Stimulated activated CD8-positive, alpha-beta memory T cell treated with anti-CD3 and anti-CD28 coated beads, Interleukin-4, amount 100 ng/mL, for 48 hours (primary cell): ENCODE measurements around the gene PCBP3.
"Not testable (repeated sequence)": the region's sequence is repeated elsewhere in the genome, so short reads cannot be mapped to it uniquely, and the experiment has no call there.

Experiments
- DNase-seq: peaks from one replicate; pipeline ENCODE4 v3.0.0-alpha.2; 2020

PCBP3 gene

GRCh38 chr21:45698493-45699184 lies 55.1 kb downstream of the PCBP3 start:
- DNase-seq, result no peak

DNA sequence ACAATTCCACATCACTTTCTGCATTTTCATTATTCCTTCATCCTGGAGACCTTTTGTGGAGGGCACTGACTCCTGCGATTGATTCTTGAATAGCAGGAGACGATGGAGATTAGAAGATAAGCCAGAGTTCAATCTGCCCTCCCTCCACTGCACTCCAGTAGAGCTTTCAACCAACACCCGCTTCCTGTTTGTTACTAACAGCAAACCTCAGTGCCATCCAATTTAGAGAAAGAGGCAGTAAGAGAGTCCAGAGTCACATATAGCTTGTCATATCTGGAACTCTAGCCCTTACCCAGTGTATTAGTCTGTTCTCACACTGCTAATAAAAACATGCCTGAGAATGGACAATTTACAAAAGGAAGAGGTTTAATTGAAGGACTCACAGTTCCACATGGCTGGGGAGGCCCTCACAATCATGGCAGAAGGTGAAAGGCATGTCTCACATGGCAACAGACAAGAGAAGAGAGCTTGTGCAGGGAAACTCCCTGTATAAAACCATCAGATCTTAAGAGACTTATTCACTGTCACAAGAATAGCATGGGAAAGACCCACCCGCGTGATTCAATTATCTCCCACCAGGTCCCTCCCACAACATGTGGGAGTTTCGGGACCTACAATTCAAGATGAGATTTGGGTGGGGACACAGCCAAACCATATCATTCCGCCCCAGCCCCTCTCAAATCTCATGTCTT lies 55.9 kb downstream of the PCBP3 start:
- DNase-seq, result peak; percentile 42

GRCh38 chr21:45699966-45700365 lies 56.4 kb downstream of the PCBP3 start:
- DNase-seq, result no peak

GRCh38 chr21:45700461-45700860 lies 56.9 kb downstream of the PCBP3 start:
- DNase-seq, result no peak

DNA sequence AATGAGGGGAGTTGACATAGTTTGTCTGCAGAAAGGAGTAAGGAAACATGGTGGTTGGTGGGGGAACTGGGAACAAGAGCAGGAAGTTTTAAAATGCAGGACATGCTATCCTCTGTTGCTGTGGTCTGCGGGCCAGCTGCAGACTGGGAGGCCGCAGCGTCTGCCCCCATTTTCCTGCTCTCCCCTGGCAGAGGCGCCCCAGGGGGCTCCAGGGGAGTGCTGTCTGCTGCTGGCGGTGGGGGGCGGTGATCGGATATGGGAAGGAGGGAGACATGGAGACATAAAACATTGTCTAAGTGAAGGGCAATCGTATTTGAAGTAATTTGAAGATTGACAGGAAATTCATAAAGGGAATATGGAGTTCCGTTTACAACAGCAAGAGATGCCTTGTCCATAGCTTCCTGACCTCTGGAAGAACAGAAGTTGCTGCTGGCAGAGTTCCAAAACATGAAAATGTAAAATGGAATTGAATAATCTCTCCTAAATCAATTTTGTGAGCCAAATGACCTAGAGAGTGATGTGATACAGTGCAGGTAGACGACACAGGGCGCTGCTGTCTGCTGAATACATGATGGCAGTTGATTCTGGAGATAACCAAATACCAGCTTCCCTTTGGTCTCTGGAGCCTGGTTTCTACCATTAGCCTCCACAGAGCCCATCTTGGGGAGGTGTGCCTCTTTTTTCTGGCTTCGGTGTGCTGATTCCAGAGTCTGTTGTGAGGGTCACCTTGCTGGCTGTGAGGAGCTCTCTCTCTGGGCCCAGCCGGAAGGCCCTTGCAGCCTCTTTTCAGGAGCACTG lies 61.0 kb downstream of the PCBP3 start:
- DNase-seq, result no peak

DNA sequence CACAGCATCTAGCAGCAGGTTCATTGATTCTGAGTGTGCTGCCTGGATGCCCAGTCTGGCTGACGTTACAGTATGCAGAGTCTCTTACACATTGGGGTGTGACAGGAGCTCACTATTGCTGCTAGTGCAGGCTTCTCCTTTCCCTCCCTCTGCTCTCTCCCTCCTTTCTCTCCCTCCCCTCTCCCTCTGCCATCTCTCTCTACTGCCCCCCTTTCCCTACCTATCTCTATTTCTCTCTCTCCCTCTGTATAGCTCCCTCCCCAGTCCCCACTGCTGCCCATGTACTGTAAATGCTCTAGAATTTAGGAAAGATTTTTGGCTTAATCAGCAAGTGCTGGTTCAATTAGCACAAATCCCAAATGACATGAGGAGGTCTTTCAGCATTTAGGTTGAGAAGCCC lies 62.8 kb downstream of the PCBP3 start:
- no peak for DNase-seq

DNA sequence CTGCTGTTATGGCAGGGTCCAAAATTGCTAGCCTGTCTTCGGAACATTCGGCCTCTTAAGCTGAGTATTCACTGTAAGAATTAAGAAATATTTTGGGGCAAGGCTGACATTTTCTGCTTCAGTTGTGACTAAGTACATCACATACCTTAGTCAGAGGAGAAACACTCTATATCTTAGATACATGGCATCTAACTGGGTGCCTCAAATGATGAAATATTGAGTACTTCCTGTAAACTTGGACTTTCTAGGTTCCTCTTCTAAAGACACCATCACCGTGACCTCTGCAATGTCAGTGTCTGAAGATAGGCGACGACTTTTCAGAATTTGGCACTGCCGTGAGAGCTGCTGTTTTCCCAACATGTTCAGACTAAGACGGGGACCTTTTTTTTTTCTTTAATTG lies 65.6 kb downstream of the PCBP3 start:
- DNase-seq, result no peak

GRCh38 chr21:45709696-45710268 lies 66.3 kb downstream of the PCBP3 start:
- DNase-seq, result no peak

- DNase-seq, result not testable (repeated sequence)
Measured at GRCh38 chr21:45710306-45710705, 66.8 kb downstream of the PCBP3 start.

- DNase-seq, result no peak
Measured at GRCh38 chr21:45713613-45714012, 70.1 kb downstream of the PCBP3 start.

DNA sequence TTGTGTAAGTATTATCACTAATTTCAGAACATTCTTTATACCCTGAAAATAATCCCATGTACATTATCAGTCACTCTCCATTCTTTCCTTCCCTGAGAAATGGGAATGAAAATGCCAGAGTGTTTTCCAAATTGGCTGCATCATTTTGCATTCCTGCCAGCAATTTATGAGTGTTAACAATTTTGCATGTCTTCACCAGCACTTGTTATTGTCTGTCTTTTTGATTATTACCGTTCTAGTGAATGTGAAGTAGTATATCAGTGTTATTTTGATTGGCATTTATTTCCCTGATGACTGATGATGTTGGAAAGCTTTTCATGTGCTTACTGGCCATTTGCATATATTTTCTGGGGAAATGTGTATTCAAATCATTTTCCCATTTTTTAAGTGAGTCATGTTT lies 71.9 kb downstream of the PCBP3 start:
- no peak for DNase-seq

- DNase-seq, result no peak
Measured at GRCh38 chr21:45718413-45718812, 74.9 kb downstream of the PCBP3 start.

- no peak for DNase-seq
Measured at GRCh38 chr21:45719177-45719802, 75.8 kb downstream of the PCBP3 start.

- DNase-seq, result not testable (repeated sequence)
Measured at GRCh38 chr21:45720204-45720603, 76.7 kb downstream of the PCBP3 start.

- DNase-seq, result no peak
Measured at GRCh38 chr21:45721671-45722070, 78.1 kb downstream of the PCBP3 start.

DNA sequence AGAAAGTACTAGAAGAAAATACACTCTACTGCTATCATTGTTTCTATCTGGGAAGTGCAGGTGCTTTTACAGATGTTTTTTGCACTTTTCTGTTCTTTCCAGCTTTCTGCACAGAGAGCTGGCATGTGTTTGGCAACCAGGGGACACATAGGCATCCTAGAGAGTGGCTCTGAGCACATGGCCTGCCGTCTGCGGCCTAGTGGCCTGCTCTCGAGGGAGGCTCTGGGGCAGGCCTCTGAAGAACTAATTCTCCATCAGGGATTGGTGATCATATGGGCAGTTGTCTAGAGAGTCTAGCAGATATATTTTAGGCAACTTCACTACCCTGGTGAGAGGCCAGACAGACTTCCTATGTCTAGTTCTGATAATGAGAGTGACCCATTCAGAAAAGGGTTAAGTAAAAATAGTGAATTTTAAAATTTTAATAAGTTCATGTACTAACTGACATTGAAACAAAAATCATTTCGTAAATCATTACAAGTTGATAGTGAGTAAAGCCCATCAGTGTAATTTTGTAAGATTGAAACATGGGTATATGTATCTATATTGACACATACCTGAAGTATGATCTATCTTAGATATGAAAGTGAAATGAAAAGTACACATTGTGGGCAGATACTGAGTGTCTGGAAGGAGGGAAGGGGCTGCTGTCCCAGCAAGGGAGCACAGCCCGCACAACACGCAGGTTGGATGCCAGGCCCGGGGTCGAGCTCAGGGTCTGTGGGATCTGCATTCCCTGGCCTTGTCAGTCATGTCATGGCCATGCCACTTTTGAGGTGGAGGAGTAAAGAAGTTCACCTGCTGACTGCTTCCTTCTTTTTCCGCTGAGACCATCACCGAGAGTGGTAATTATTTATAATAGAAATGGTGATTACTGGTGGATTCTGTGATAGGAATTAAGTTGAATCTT lies 79.8 kb downstream of the PCBP3 start:
- no peak for DNase-seq

GRCh38 chr21:45724345-45724961 lies 80.9 kb downstream of the PCBP3 start:
- DNase-seq, result no peak

- no peak for DNase-seq
Measured at GRCh38 chr21:45724994-45725843, 81.7 kb downstream of the PCBP3 start.

GRCh38 chr21:45725844-45726200 lies 82.3 kb downstream of the PCBP3 start:
- no peak for DNase-seq

DNA sequence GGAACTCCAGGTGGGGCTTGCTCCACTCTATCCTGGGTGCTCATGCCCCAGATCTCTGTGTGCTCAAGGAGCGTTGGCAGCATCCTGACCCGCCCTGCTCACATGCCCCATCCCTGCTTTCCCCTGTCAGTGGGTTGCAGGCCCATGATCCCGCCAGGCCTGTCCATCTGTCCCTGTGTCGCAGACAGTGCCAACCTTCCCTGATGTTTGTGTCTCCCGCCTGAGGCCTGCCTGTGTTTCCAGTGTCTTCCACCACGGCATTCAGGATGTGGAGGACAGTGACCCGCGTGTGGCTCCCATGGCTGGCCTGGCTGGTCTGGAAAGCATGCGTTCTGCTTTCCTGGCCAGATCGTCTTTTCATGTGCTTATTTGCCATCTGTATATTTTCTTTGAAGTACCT lies 82.9 kb downstream of the PCBP3 start:
- no peak for DNase-seq

DNA sequence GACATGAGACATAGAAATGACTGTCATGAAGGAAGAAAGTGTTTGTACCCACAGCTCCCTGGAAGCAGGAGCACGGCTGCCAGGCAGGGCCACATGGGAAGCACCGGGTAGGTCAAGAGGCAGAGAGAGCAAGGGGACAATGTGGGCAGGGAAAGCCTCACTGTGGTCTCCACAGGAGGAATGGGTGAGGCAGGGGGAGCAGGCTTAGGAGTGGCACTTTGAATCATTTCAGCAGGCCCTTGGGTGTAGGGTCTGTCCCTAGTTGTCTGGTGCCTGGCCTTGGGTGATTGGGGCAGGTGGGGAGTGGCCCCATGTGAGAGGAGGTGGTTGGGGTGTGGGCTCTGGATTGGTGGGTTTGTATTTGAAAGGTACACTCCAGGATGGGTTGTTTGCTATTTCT lies 83.9 kb downstream of the PCBP3 start:
- DNase-seq, result no peak
